ENCODE measurements around the gene NT5C1A. TPM values are rescaled to one million over a fixed set of nuclear protein-coding genes. Genes with fewer than 3 reads are reported as not detected.

Gene NT5C1A
- total RNA-seq, 1 donor from 2014 or later, result 26.8 TPM

DNA sequence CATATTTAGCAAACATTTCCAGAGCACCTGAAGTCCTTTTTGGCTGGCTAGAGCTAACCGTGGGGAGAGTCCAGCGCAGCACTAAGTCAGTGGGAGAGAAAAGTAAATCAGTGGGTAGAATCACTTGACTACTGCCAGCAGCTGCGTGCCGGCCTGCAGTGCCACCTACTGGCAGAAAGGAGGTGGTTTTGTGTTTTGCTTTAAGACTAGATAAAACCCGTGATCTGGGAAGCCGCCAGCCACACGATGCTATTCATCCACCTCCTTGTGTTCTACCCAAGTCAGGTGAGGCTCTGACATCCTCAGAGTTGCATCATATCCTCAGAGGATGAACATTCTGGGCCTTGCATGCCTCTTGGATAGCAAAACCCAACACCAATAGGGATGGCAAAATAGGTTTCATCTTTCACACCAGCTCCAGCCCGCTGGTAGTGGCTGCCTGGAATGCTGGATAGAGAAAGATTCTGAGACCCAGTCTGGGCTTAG lies 18.3 kb downstream of the NT5C1A start:
- TF ChIP-seq, protein P1, sequence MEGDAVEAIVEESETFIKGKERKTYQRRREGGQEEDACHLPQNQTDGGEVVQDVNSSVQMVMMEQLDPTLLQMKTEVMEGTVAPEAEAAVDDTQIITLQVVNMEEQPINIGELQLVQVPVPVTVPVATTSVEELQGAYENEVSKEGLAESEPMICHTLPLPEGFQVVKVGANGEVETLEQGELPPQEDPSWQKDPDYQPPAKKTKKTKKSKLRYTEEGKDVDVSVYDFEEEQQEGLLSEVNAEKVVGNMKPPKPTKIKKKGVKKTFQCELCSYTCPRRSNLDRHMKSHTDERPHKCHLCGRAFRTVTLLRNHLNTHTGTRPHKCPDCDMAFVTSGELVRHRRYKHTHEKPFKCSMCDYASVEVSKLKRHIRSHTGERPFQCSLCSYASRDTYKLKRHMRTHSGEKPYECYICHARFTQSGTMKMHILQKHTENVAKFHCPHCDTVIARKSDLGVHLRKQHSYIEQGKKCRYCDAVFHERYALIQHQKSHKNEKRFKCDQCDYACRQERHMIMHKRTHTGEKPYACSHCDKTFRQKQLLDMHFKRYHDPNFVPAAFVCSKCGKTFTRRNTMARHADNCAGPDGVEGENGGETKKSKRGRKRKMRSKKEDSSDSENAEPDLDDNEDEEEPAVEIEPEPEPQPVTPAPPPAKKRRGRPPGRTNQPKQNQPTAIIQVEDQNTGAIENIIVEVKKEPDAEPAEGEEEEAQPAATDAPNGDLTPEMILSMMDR (IDR thresholded peaks at IDR 0.05; ENCODE audit: borderline replicate concordance), result peak; percentile 92
- DNase-seq, result peak; percentile 80
- Histone ChIP-seq H3K27ac (replicated peaks) (peak overlapping the region; percentile 79), H3K9me3 (replicated peaks) (no peaks in the 10 kb centered on the region), H3K36me3 (no peaks in the 10 kb centered on the region), H3K4me1 (peaks cover 64% of the 10 kb centered on the region), H3K27me3 (ENCODE audit: low read depth) (no peaks in the 10 kb centered on the region), H3K4me3 (no peak overlapping the region)
- intact Hi-C loops (cut with micrococcal nuclease), result loop anchor here (2.0 kb wide), 1 partner anchor 45 kb away; no protein-coding TSS in a partner anchor

DNA sequence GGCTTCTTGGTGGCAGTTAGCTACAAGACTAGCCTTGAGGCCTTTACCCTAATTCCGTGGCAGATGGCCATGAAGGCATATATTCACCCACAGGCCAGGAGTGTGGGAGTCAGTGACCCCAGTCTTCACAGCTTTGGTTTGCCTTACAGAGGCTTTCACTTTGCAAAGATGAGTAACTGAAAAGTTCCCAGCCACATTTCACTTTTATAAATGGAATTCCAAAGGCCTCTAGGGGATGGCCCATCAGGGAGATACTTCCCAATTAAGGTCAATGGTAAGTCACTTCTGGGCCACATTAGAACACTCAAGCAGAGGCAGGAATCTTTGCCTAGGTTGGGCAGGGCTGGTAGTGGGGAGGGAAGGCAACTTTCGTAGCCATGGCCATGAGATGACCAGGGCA lies 19.4 kb downstream of the NT5C1A start:
- Histone ChIP-seq H3K4me1 (peaks cover 70% of the 10 kb centered on the region), H3K4me3 (no peak overlapping the region), H3K27ac (replicated peaks) (peak overlapping the region; percentile 79), H3K36me3 (no peaks in the 10 kb centered on the region), H3K9me3 (replicated peaks) (no peaks in the 10 kb centered on the region), H3K27me3 (ENCODE audit: low read depth) (no peaks in the 10 kb centered on the region)
- intact Hi-C loops (cut with micrococcal nuclease), result loop anchor here (2.0 kb wide), 1 partner anchor 44 kb away; no protein-coding TSS in a partner anchor
- TF ChIP-seq, protein P1 (IDR thresholded peaks at IDR 0.05; ENCODE audit: borderline replicate concordance), result no peak
- no peak for DNase-seq

DNA sequence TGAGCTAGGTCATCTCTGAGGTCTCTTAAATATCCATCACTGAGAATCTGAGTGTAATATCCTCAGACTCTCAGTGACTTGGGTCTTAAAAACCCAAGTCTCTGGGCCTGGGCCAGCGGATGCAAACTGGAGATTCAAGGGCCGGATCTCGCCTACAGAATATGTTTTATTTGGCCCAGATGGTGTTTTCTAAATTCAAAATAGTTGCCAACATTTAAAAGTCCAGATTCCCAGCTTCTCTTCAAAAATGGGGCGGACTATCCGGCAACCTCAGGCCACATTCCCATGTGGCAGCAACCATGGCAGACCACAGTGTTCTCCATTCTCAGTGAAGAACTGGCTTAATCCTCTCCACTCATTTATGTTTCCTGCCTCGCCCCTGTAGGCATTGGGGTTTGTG lies 19.8 kb downstream of the NT5C1A start:
- intact Hi-C loops (cut with micrococcal nuclease), result loop anchor here (2.0 kb wide), 1 partner anchor 43 kb away; no protein-coding TSS in a partner anchor
- peaks cover 72% of the 10 kb centered on the region for H3K4me1 ChIP-seq
- peak; percentile 80 for DNase-seq
- H3K9me3 ChIP-seq (replicated peaks), result no peaks in the 10 kb centered on the region
- H3K36me3 ChIP-seq, result no peaks in the 10 kb centered on the region
- TF ChIP-seq, protein P1 (IDR thresholded peaks at IDR 0.05; ENCODE audit: borderline replicate concordance), result no peak
- no peaks in the 10 kb centered on the region for H3K27me3 ChIP-seq (ENCODE audit: low read depth)
- H3K27ac ChIP-seq (replicated peaks), result peak overlapping the region; percentile 79
- no peak overlapping the region for H3K4me3 ChIP-seq

DNA sequence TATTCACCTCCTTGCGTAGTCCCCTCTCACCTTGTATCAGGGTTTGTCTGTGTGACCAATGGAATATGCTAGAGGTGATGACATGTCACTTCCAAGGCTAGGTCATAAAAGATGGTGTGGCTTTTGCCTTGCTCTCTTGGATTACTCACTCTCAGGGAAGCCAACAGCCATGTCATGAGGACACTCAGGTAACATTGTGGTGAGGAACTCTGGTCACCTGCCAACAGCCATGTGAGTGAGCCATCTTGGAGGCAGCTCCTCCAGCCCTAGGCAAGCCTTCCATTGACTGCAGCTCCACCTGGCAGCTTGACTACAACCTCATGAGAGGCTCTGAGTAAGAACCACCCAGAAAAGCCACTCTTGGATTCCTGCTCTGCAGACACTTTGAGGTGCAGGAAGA lies 21.5 kb downstream of the NT5C1A start:
- TF ChIP-seq, protein P1 (IDR thresholded peaks at IDR 0.05; ENCODE audit: borderline replicate concordance), result no peak
- Histone ChIP-seq H3K27me3 (ENCODE audit: low read depth) (no peaks in the 10 kb centered on the region), H3K27ac (replicated peaks) (peak overlapping the region; percentile 85), H3K9me3 (replicated peaks) (no peaks in the 10 kb centered on the region), H3K36me3 (no peaks in the 10 kb centered on the region), H3K4me3 (no peak overlapping the region), H3K4me1 (peaks cover 74% of the 10 kb centered on the region)
- intact Hi-C loops (cut with micrococcal nuclease), result no loop called here
- no peak for DNase-seq

DNA sequence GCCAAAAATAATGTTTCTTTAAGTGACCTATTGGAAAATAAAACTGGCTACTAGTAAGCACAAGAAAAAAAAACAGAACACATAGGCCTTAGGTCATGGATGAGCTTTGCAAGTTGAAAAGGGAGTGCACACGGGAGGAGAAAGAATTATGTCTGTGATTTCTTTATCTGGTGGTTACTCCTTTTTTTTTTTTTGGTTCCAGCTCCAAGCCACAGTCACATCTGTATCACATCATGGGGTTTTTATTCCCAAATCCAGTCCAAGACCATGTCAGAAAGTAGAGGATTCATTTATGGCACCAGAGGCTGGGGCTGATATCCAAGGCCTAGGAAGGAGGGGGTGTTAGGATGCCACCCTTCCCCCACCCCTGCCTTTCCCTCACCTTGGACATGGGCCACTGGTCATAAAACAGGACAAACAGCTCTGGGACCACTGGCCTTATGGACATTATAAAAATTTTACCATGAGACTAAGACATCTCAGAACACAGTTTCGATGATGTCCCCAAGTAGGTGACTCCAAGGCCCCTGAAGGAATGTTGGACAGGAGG lies 22.2 kb downstream of the NT5C1A start:
- TF ChIP-seq, protein P1 (IDR thresholded peaks at IDR 0.05; ENCODE audit: borderline replicate concordance), result no peak
- H3K27me3 ChIP-seq (ENCODE audit: low read depth), result no peaks in the 10 kb centered on the region
- intact Hi-C loops (cut with micrococcal nuclease), result no loop called here
- peaks cover 76% of the 10 kb centered on the region for H3K4me1 ChIP-seq
- H3K9me3 ChIP-seq (replicated peaks), result no peaks in the 10 kb centered on the region
- no peak for DNase-seq
- H3K27ac ChIP-seq (replicated peaks), result peak overlapping the region; percentile 85
- no peak overlapping the region for H3K4me3 ChIP-seq
- no peaks in the 10 kb centered on the region for H3K36me3 ChIP-seq

Data from left ventricle myocardium inferior (tissue), 1 donor.